Body of pancreas (tissue), 4 donors: ENCODE results near the gene C8A.

ENCODE experiments used
- CTCF ChIP-seq, 7 experiments: fragments of 450-650 bp in 4 of 7; fragments of 200-600 bp in 3 of 7; sonication (generic) in 3 of 7; IDR thresholded peaks; one replicate each; pipeline ENCODE4 v1.5.1; 2016 to 2019; ENCODE audit warnings: antibody characterized with exemption in 7 of 7
- POLR2A ChIP-seq, 3 donors: fragments of 450-650 bp; IDR thresholded peaks; one replicate each; pipeline ENCODE4 v1.6.1; 2016; ENCODE audit warnings: antibody characterized with exemption in 3 of 3, mild to moderate bottlenecking in 2 of 3

GRCh38 chr1:56881417-56881816, 26.8 kb downstream of the C8A start:
- TF ChIP-seq CTCF (IDR thresholded peaks at IDR 0.05), result no peak
- no peak for TF ChIP-seq POLR2A (IDR thresholded peaks at IDR 0.05)
